ENCODE measurements around the gene OR52H1.

DNA sequence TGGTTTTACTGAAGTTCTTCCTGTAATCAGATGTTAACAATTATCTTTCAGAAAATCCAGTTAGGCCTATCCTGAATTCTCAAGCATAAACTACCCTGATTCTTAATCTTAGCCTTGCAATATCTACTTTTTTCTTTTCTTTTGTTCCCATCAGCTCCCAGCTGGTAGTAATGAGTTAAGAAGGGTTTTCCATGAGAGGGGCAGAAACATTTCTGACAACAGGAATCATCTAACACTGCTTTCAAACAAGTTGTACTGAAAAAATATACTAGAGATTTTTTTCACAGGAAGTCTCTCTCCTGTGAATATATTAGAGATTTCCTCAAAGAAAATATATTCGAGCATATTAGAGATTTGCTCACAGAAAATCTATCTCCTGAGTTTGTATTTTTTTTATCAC is 44.8 kb upstream of the OR52H1 start:
- TF ChIP-seq CTCF (IDR thresholded peaks at IDR 0.05), result no peak
- no peak for TF ChIP-seq POLR2A (IDR thresholded peaks at IDR 0.05)
